ENCODE measurements around the gene METTL1.

Gene METTL1

GRCh38 chr12:57816855-57817151 lies 44.9 kb upstream of the METTL1 start:
- TF ChIP-seq GABPA (IDR thresholded peaks at IDR 0.05; ENCODE audit: low read depth), result peak; percentile 34; the same call in 1 of the 2 replicates
- peak; percentile 86 for TF ChIP-seq POLR2AphosphoS5 (IDR thresholded peaks at IDR 0.05; ENCODE audit: low read depth)
- no peak for TF ChIP-seq CTCF (IDR thresholded peaks at IDR 0.05; ENCODE audit: insufficient read depth, low read length)
- no peak for TF ChIP-seq REST (IDR thresholded peaks at IDR 0.05; ENCODE audit: insufficient replicate concordance, low read depth)
- peak; percentile 98 for TF ChIP-seq SPI1 (IDR thresholded peaks at IDR 0.05; ENCODE audit: borderline replicate concordance, low read depth)
- Histone ChIP-seq H3K27me3 (ENCODE audit: insufficient read depth, poor library complexity, severe bottlenecking) (no peaks in the 10 kb centered on the region), H3K4me3 (replicated peaks; ENCODE audit: insufficient read depth, low read length) (no peak overlapping the region), H3K27ac (replicated peaks) (peak overlapping the region; percentile 33)
- peak; percentile 95 for DNase-seq (ENCODE audit: low read depth in 1 of 2, low spot score in 1 of 2)

GRCh38 chr12:57816001-57816854 lies 44.3 kb upstream of the METTL1 start:
- H3K4me3 ChIP-seq (replicated peaks; ENCODE audit: insufficient read depth, low read length), result no peak overlapping the region
- peak overlapping the region; percentile 14; the same call in 1 of the 2 replicates for H3K27ac ChIP-seq (replicated peaks)
- TF ChIP-seq SPI1 (IDR thresholded peaks at IDR 0.05; ENCODE audit: borderline replicate concordance, low read depth), result no peak
- TF ChIP-seq REST (IDR thresholded peaks at IDR 0.05; ENCODE audit: insufficient replicate concordance, low read depth), result no peak
- no peak for TF ChIP-seq GABPA (IDR thresholded peaks at IDR 0.05; ENCODE audit: low read depth)
- TF ChIP-seq CTCF (IDR thresholded peaks at IDR 0.05; ENCODE audit: insufficient read depth, low read length), result no peak
- TF ChIP-seq POLR2AphosphoS5 (IDR thresholded peaks at IDR 0.05; ENCODE audit: low read depth), result no peak
- H3K27me3 ChIP-seq (ENCODE audit: insufficient read depth, poor library complexity, severe bottlenecking), result no peaks in the 10 kb centered on the region
- DNase-seq (ENCODE audit: low read depth in 1 of 2, low spot score in 1 of 2), result no peak

- H3K27me3 ChIP-seq (ENCODE audit: insufficient read depth, poor library complexity, severe bottlenecking), result no peaks in the 10 kb centered on the region
- H3K4me3 ChIP-seq (replicated peaks; ENCODE audit: insufficient read depth, low read length), result no peak overlapping the region
- no peak overlapping the region for H3K27ac ChIP-seq (replicated peaks)
- DNase-seq (ENCODE audit: low read depth in 1 of 2, low spot score in 1 of 2), result no peak
- TF ChIP-seq CTCF (IDR thresholded peaks at IDR 0.05; ENCODE audit: insufficient read depth, low read length) (no peak), REST (IDR thresholded peaks at IDR 0.05; ENCODE audit: insufficient replicate concordance, low read depth) (no peak), POLR2AphosphoS5 (IDR thresholded peaks at IDR 0.05; ENCODE audit: low read depth) (no peak), SPI1 (IDR thresholded peaks at IDR 0.05; ENCODE audit: borderline replicate concordance, low read depth) (no peak), GABPA (IDR thresholded peaks at IDR 0.05; ENCODE audit: low read depth) (no peak)
These were observed 43.5 kb upstream of the METTL1 start for GRCh38 chr12:57815177-57816000.

All from HL-60 (cell line).